Ishikawa (cell line): ENCODE data around the gene CDHR3.

ENCODE experiments used
- CEBPB ChIP-seq: IDR thresholded peaks from 2 replicates; pipeline ENCODE4 v1.6.1; 2012
- CREB1 ChIP-seq: IDR thresholded peaks from 2 replicates; pipeline ENCODE4 v1.6.1; 2012; ENCODE audit warnings: low read depth
- EGR1 ChIP-seq: IDR thresholded peaks from 2 replicates; pipeline ENCODE4 v1.6.1; 2012
- EP300 ChIP-seq: IDR thresholded peaks from 2 replicates; pipeline ENCODE4 v1.6.1; 2012; ENCODE audit warnings: borderline replicate concordance
- FOXM1 ChIP-seq: IDR thresholded peaks from 2 replicates; pipeline ENCODE4 v1.6.1; 2012; ENCODE audit warnings: low read depth, borderline replicate concordance
- MAX ChIP-seq: IDR thresholded peaks from 2 replicates; pipeline ENCODE4 v1.6.1; 2012
- NFIC ChIP-seq: IDR thresholded peaks from 2 replicates; pipeline ENCODE4 v1.6.1; 2012
- RAD21 ChIP-seq: IDR thresholded peaks from 2 replicates; pipeline ENCODE4 v1.6.1; 2012; ENCODE audit warnings: low read depth
- REST ChIP-seq: IDR thresholded peaks from 2 replicates; pipeline ENCODE4 v1.6.1; 2012; ENCODE audit warnings: low read depth, mild to moderate bottlenecking
- TAF1 ChIP-seq: IDR thresholded peaks from 2 replicates; pipeline ENCODE4 v1.6.1; 2012; ENCODE audit warnings: low read depth, mild to moderate bottlenecking
- TCF12 ChIP-seq: IDR thresholded peaks from 2 replicates; pipeline ENCODE4 v1.6.1; 2012; ENCODE audit warnings: low read depth
- TEAD4 ChIP-seq: IDR thresholded peaks from 2 replicates; pipeline ENCODE4 v1.6.1; 2012
- YY1 ChIP-seq: IDR thresholded peaks from 2 replicates; pipeline ENCODE4 v1.6.1; 2012; ENCODE audit warnings: low read depth
- ZBTB7A ChIP-seq: IDR thresholded peaks from 2 replicates; pipeline ENCODE4 v1.6.1; 2012; ENCODE audit warnings: low read depth
- TF ChIP-seq, protein P1 (sequence below): IDR thresholded peaks from 2 replicates; pipeline ENCODE4 v1.6.1; 2012

CDHR3 gene

GRCh38 chr7:106034383-106034782, 71.3 kb downstream of the CDHR3 start:
- TF ChIP-seq RAD21: no peak
- TF ChIP-seq, protein P1, sequence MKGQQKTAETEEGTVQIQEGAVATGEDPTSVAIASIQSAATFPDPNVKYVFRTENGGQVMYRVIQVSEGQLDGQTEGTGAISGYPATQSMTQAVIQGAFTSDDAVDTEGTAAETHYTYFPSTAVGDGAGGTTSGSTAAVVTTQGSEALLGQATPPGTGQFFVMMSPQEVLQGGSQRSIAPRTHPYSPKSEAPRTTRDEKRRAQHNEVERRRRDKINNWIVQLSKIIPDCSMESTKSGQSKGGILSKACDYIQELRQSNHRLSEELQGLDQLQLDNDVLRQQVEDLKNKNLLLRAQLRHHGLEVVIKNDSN: no peak

GRCh38 chr7:106035568-106035967, 72.5 kb downstream of the CDHR3 start:
- TF ChIP-seq TCF12 (no peak), EGR1 (no peak), RAD21 (no peak), EP300 (no peak), CEBPB (no peak), FOXM1 (no peak), CREB1 (no peak), MAX (no peak), TEAD4 (no peak), TAF1 (no peak), REST (no peak), ZBTB7A (no peak), YY1 (no peak), NFIC (no peak)
- TF ChIP-seq, protein P1: no peak

DNA sequence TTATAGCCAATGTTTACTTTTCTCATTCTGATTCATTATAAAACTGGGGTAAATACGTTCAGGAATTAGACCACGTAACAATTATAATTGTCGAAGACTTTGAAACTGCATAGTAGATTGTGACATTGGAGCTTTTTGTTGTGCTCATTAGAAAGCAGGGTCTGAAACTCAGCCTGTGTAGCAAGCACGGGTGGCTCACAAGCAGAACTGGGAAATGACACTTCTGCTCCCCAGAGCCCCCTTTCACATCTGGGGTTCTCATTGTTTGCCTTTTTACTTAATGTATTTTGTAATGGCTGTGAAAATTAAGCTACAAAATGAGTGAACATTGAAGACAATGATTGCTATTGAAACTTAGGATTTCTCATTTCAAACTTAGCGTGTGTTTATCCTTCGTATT, 72.9 kb downstream of the CDHR3 start:
- TF ChIP-seq RAD21: no peak
- TF ChIP-seq NFIC: no peak
- TF ChIP-seq EGR1: no peak
- TF ChIP-seq, protein P1: no peak

- no peak for TF ChIP-seq NFIC
- no peak for TF ChIP-seq FOXM1
- no peak for TF ChIP-seq EP300
- no peak for TF ChIP-seq TCF12
- TF ChIP-seq, protein P1: no peak
- no peak for TF ChIP-seq CEBPB
- no peak for TF ChIP-seq EGR1
- no peak for TF ChIP-seq CREB1
These were observed 74.6 kb downstream of the CDHR3 start for GRCh38 chr7:106037489-106038176.

GRCh38 chr7:106038289-106038688, 75.2 kb downstream of the CDHR3 start:
- no peak for TF ChIP-seq REST
- no peak for TF ChIP-seq YY1
- no peak for TF ChIP-seq EGR1
- no peak for TF ChIP-seq TEAD4
- TF ChIP-seq NFIC: no peak
- TF ChIP-seq CEBPB: no peak
- TF ChIP-seq, protein P1: no peak
- TF ChIP-seq FOXM1: no peak
- TF ChIP-seq MAX: no peak
- no peak for TF ChIP-seq TCF12
- TF ChIP-seq EP300: no peak
- no peak for TF ChIP-seq TAF1
- TF ChIP-seq CREB1: no peak
